ENCODE results near the gene PAPLN. TPM values are rescaled to one million over a fixed set of nuclear protein-coding genes. Genes with fewer than 3 reads are reported as not detected.

Gene PAPLN
- polyA plus RNA-seq, 1 donor (not counting 4 experiments of a cell fraction or from before 2014, with no cell fraction given): 8.2 TPM

GRCh38 chr14:73249108-73249507, 11.8 kb downstream of the PAPLN start:
- no peaks in the 10 kb centered on the region for H3K9me1 ChIP-seq (ENCODE audit: control insufficient read depth, extremely low read depth, insufficient read depth, low read length)
- H3K36me3 ChIP-seq (ENCODE audit: control insufficient read depth in 2 of 2, extremely low read depth in 1 of 2, insufficient read depth in 2 of 2, low read length in 2 of 2): no peaks in the 10 kb centered on the region
- no peak for FAIRE-seq
- H3K9ac ChIP-seq (ENCODE audit: control insufficient read depth, extremely low read depth, insufficient read depth, low read length): no peak overlapping the region
- H4K20me1 ChIP-seq (ENCODE audit: control insufficient read depth, extremely low read depth, insufficient read depth, low read length): no peaks in the 10 kb centered on the region
- H3K4me3 ChIP-seq (ENCODE audit: control insufficient read depth in 2 of 3, extremely low read depth in 1 of 3, insufficient read depth in 2 of 3, low read depth in 1 of 3, low read length in 3 of 3): no peak overlapping the region
- dilution Hi-C loops (cut with MboI; ENCODE audit: extremely low pct_ligation_motif_present, low sequenced_read_pairs): no loop called here
- no peak overlapping the region for H2AFZ ChIP-seq (ENCODE audit: control insufficient read depth, low read length)
- H3K79me2 ChIP-seq (ENCODE audit: control insufficient read depth, insufficient read depth, low read length): peaks cover 10% of the 10 kb centered on the region
- H3K4me1 ChIP-seq (ENCODE audit: control insufficient read depth, extremely low read depth, insufficient read depth, low read length): peaks cover 11% of the 10 kb centered on the region
- H3K4me2 ChIP-seq (ENCODE audit: control insufficient read depth, extremely low read depth, insufficient read depth, low read depth, low read length): peak overlapping the region; percentile 19
- H3K27me3 ChIP-seq (ENCODE audit: control insufficient read depth, extremely low read depth, insufficient read depth, low read length): no peaks in the 10 kb centered on the region
- peak overlapping the region; percentile 61 for H3K27ac ChIP-seq (ENCODE audit: control insufficient read depth, insufficient read depth, low read length)
- TF ChIP-seq CTCF (optimal IDR thresholded peaks at IDR 0.05 in 1 of 3, IDR thresholded peaks at IDR 0.05 in 1 of 3, conservative IDR thresholded peaks at IDR 0.05 in 1 of 3; ENCODE audit: extremely low read depth in 1 of 3, insufficient read depth in 2 of 3, low read length in 3 of 3) (no peak), EZH2 (IDR thresholded peaks at IDR 0.05; ENCODE audit: low read length) (no peak)
- DNase-seq (ENCODE audit: low read depth, low spot score): no peak
- no peaks in the 10 kb centered on the region for H3K9me3 ChIP-seq (ENCODE audit: control insufficient read depth, low read depth, low read length)

GRCh38 chr14:73249564-73250316, 12.4 kb downstream of the PAPLN start:
- TF ChIP-seq CTCF (optimal IDR thresholded peaks at IDR 0.05 in 1 of 3, IDR thresholded peaks at IDR 0.05 in 1 of 3, conservative IDR thresholded peaks at IDR 0.05 in 1 of 3; ENCODE audit: extremely low read depth in 1 of 3, insufficient read depth in 2 of 3, low read length in 3 of 3) (no peak), EZH2 (IDR thresholded peaks at IDR 0.05; ENCODE audit: low read length) (no peak)
- no peak for DNase-seq (ENCODE audit: low read depth, low spot score)
- H4K20me1 ChIP-seq (ENCODE audit: control insufficient read depth, extremely low read depth, insufficient read depth, low read length): no peaks in the 10 kb centered on the region
- no peak overlapping the region for H3K27ac ChIP-seq (ENCODE audit: control insufficient read depth, insufficient read depth, low read length)
- no peak overlapping the region for H3K4me3 ChIP-seq (ENCODE audit: control insufficient read depth in 2 of 3, extremely low read depth in 1 of 3, insufficient read depth in 2 of 3, low read depth in 1 of 3, low read length in 3 of 3)
- H3K9ac ChIP-seq (ENCODE audit: control insufficient read depth, extremely low read depth, insufficient read depth, low read length): no peak overlapping the region
- dilution Hi-C loops (cut with MboI; ENCODE audit: extremely low pct_ligation_motif_present, low sequenced_read_pairs): no loop called here
- no peaks in the 10 kb centered on the region for H3K9me1 ChIP-seq (ENCODE audit: control insufficient read depth, extremely low read depth, insufficient read depth, low read length)
- H3K4me1 ChIP-seq (ENCODE audit: control insufficient read depth, extremely low read depth, insufficient read depth, low read length): peaks cover 11% of the 10 kb centered on the region
- H3K9me3 ChIP-seq (ENCODE audit: control insufficient read depth, low read depth, low read length): no peaks in the 10 kb centered on the region
- no peaks in the 10 kb centered on the region for H3K36me3 ChIP-seq (ENCODE audit: control insufficient read depth in 2 of 2, extremely low read depth in 1 of 2, insufficient read depth in 2 of 2, low read length in 2 of 2)
- H2AFZ ChIP-seq (ENCODE audit: control insufficient read depth, low read length): no peak overlapping the region
- H3K4me2 ChIP-seq (ENCODE audit: control insufficient read depth, extremely low read depth, insufficient read depth, low read depth, low read length): no peak overlapping the region
- peaks cover 10% of the 10 kb centered on the region for H3K79me2 ChIP-seq (ENCODE audit: control insufficient read depth, insufficient read depth, low read length)
- no peaks in the 10 kb centered on the region for H3K27me3 ChIP-seq (ENCODE audit: control insufficient read depth, extremely low read depth, insufficient read depth, low read length)
- FAIRE-seq: no peak
